Caco-2 (cell line): ENCODE measurements around the gene RAB3GAP2. TPM values are rescaled to one million over a fixed set of nuclear protein-coding genes. Genes with fewer than 3 reads are reported as not detected.

Source experiments
- BruUV-seq: library from RNA; stranded (reverse); fragments of 400-500 nt; replicated peaks from 2 replicates; lab custom pipeline; 2021; lab: Mats Ljungman, UMichigan
- CTCF ChIA-PET: fragments of 300-600 bp; sonication (Branson Sonifier 250); formaldehyde crosslinking; loops from one replicate; lab custom pipeline; 2022; ENCODE audit warnings: antibody characterized with exemption; lab: Charles Lee
- POLR2A ChIA-PET: fragments of 300-600 bp; sonication (Branson Sonifier 250); formaldehyde crosslinking; loops from one replicate; lab custom pipeline; 2022; ENCODE audit warnings: antibody characterized with exemption; lab: Charles Lee
- DNase-seq, 2 experiments: peaks; one replicate each; pipeline versions ENCODE4 v3.0.0 to v3.0.0-alpha.2; 2020 to 2022
- H3K27me3 ChIP-seq: replicated peaks from 2 replicates; pipeline ENCODE4 v1.6.0; 2011; ENCODE audit warnings: low read length; ENCODE audit not compliant: control insufficient read depth, insufficient read depth
- H3K36me3 ChIP-seq: 2 replicates; pipeline ENCODE4 v1.5.1; 2011; ENCODE audit warnings: low read length; ENCODE audit not compliant: control insufficient read depth, insufficient read depth
- H3K4me1 ChIP-seq: fragments of 250-450 bp; sonication (Bioruptor Pico); 2 replicates; pipeline ENCODE4 v1.5.1; 2020; ENCODE audit warnings: mild to moderate bottlenecking
- H3K4me3 ChIP-seq: 2 replicates; pipeline ENCODE4 v1.5.1; 2011; ENCODE audit warnings: low read depth, mild to moderate bottlenecking, control low read depth, low read length
- H3K9me3 ChIP-seq: fragments of 250-450 bp; sonication (Bioruptor Pico); 2 replicates; pipeline ENCODE4 v1.5.1; 2020; ENCODE audit warnings: mild to moderate bottlenecking, moderate library complexity
- H3K27ac Mint-ChIP-seq: one replicate; pipeline ENCODE4 v1.8.0; 2022; ENCODE audit warnings: mixed read lengths; ENCODE audit not compliant: unreplicated experiment
- H3K27me3 Mint-ChIP-seq: one replicate; pipeline ENCODE4 v1.8.0; 2022; ENCODE audit warnings: mixed read lengths; ENCODE audit not compliant: insufficient read depth, unreplicated experiment
- H3K36me3 Mint-ChIP-seq: one replicate; pipeline ENCODE4 v1.8.0; 2022; ENCODE audit warnings: mild to moderate bottlenecking, mixed read lengths; ENCODE audit not compliant: insufficient read depth, unreplicated experiment
- H3K4me1 Mint-ChIP-seq: one replicate; pipeline ENCODE4 v1.8.0; 2022; ENCODE audit warnings: low read depth, mixed read lengths; ENCODE audit not compliant: unreplicated experiment
- H3K4me3 Mint-ChIP-seq: one replicate; pipeline ENCODE4 v1.8.0; 2022; ENCODE audit warnings: mild to moderate bottlenecking, moderate library complexity, mixed read lengths; ENCODE audit not compliant: unreplicated experiment
- H3K9me3 Mint-ChIP-seq: one replicate; pipeline ENCODE4 v1.8.0; 2022; ENCODE audit warnings: mixed read lengths; ENCODE audit not compliant: unreplicated experiment
- intact Hi-C: fragments of 100-400 bp; cut with micrococcal nuclease; formaldehyde crosslinking; loops from one replicate; pipeline ENCODE4 v1.10.0; 2022; ENCODE audit not compliant: unreplicated experiment
- total RNA-seq: library from RNA; stranded (reverse); gene quantifications from 2 replicates; pipeline ENCODE4 v1.2.3, GENCODE V29; 2022
- TF ChIP-seq, protein P1 (sequence below), 2 experiments: fragments of 200-600 bp in 1 of 2; IDR thresholded peaks; 1 replicate in 1 of 2; 2 replicates in 1 of 2; pipeline versions ENCODE4 v1.5.1 to v1.8.0; 2011 to 2022; ENCODE audit warnings: antibody characterized with exemption in 1 of 2, control low read depth in 1 of 2, inconsistent platforms in 1 of 2, low read depth in 1 of 2, low read length in 1 of 2, mild to moderate bottlenecking in 1 of 2, moderate library complexity in 1 of 2; ENCODE audit not compliant: insufficient read depth in 1 of 2, severe bottlenecking in 1 of 2, unreplicated experiment in 1 of 2

The RAB3GAP2 gene
- total RNA-seq, 1 experiment from 2014 or later = 41.1 TPM

DNA sequence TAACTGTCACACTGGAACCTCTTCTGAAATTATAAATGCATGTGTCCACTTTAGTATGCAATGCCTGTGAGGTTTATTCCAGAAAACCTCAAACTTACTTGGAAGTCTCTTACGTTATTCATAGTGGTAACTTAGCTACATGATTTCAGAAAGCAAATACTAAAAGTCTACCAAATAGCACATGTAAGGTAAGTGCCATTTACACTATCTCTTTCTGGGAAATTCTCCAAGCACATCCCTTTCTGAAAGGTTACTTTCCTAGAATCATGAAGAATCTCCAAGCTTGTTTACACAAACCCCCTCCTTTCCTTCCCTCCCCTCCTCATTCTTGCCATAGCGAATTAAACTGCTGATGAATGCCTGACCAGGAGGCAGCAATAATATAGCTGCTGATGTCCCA is 42.5 kb downstream of the RAB3GAP2 start:
- no peaks in the 10 kb centered on the region for H3K4me1 ChIP-seq
- peaks cover 20% of the 10 kb centered on the region for H3K36me3 Mint-ChIP-seq
- CTCF ChIA-PET = interaction anchor here (0.6 to 1.1 kb wide), 2 partner anchors 11 to 34 kb away, joined by 3 to 4 read pairs; no protein-coding TSS in a partner anchor
- no peak overlapping the region for H3K4me3 Mint-ChIP-seq
- TF ChIP-seq, protein P1, sequence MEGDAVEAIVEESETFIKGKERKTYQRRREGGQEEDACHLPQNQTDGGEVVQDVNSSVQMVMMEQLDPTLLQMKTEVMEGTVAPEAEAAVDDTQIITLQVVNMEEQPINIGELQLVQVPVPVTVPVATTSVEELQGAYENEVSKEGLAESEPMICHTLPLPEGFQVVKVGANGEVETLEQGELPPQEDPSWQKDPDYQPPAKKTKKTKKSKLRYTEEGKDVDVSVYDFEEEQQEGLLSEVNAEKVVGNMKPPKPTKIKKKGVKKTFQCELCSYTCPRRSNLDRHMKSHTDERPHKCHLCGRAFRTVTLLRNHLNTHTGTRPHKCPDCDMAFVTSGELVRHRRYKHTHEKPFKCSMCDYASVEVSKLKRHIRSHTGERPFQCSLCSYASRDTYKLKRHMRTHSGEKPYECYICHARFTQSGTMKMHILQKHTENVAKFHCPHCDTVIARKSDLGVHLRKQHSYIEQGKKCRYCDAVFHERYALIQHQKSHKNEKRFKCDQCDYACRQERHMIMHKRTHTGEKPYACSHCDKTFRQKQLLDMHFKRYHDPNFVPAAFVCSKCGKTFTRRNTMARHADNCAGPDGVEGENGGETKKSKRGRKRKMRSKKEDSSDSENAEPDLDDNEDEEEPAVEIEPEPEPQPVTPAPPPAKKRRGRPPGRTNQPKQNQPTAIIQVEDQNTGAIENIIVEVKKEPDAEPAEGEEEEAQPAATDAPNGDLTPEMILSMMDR (IDR thresholded peaks at IDR 0.05; ENCODE audit: insufficient read depth in 1 of 2, low read depth in 1 of 2, low read length in 1 of 2, severe bottlenecking in 1 of 2, unreplicated experiment in 1 of 2) = no peak
- no peaks in the 10 kb centered on the region for H3K36me3 ChIP-seq
- no peaks in the 10 kb centered on the region for H3K27me3 ChIP-seq
- no TSS peak for BruUV-seq
- no peaks in the 10 kb centered on the region for H3K27me3 Mint-ChIP-seq
- no peak overlapping the region for H3K4me3 ChIP-seq
- DNase-seq = no peak
- no peak overlapping the region for H3K27ac Mint-ChIP-seq
- H3K9me3 Mint-ChIP-seq = no peaks in the 10 kb centered on the region
- POLR2A ChIA-PET = no interaction called here
- H3K4me1 Mint-ChIP-seq = no peaks in the 10 kb centered on the region
- intact Hi-C loops = no loop called here
- H3K9me3 ChIP-seq = no peaks in the 10 kb centered on the region

DNA sequence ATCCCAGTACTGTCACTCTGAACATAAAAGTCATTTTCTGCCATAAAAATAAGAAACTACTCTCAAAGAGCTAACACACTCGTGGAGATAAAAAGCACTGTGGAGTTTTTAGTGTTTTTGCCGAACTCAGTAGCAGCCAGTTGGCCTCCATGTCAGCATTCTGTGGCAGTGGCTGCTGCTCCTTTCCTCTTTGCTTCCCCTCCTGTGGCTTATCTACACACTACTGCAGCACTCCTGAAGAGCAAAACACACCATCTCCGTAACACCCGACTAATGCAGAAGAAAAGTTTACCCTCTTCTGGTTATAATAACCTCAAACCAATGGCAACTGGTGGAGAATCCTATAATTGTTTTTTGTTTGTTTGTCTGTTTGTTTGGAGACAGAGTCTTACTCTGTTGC is 44.9 kb downstream of the RAB3GAP2 start:
- no peaks in the 10 kb centered on the region for H3K4me1 ChIP-seq
- H3K9me3 Mint-ChIP-seq = no peaks in the 10 kb centered on the region
- no peak overlapping the region for H3K27ac Mint-ChIP-seq
- no peaks in the 10 kb centered on the region for H3K27me3 Mint-ChIP-seq
- H3K9me3 ChIP-seq = no peaks in the 10 kb centered on the region
- peaks cover 20% of the 10 kb centered on the region for H3K36me3 Mint-ChIP-seq
- H3K4me1 Mint-ChIP-seq = no peaks in the 10 kb centered on the region
- no TSS peak for BruUV-seq
- ChIA-PET CTCF (no interaction called here), POLR2A (no interaction called here)
- intact Hi-C loops = no loop called here
- H3K4me3 ChIP-seq = no peak overlapping the region
- H3K27me3 ChIP-seq = no peaks in the 10 kb centered on the region
- DNase-seq = no peak
- no peaks in the 10 kb centered on the region for H3K36me3 ChIP-seq
- no peak overlapping the region for H3K4me3 Mint-ChIP-seq
- TF ChIP-seq, protein P1 (IDR thresholded peaks at IDR 0.05; ENCODE audit: insufficient read depth in 1 of 2, low read depth in 1 of 2, low read length in 1 of 2, severe bottlenecking in 1 of 2, unreplicated experiment in 1 of 2) = no peak

DNA sequence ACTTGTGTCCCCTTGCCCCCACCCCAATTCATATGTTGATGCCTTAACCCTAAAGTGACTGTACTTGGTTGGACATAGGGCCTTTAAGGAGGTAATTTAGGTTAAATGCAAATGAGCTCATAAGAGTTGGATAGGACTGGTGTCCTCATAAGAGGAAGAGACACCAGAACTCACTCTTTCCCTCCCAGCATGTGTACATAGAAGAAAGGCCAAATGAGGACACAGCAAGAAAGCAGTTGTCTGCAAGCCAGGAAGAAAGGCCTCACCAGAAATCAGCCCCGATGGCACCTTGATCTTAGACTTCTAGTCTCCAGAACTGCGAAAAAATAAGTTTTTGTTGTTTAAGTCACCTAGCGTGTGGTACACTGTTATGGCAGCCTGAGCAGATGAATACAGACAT is 45.5 kb downstream of the RAB3GAP2 start:
- no peaks in the 10 kb centered on the region for H3K27me3 ChIP-seq
- TF ChIP-seq, protein P1 (IDR thresholded peaks at IDR 0.05; ENCODE audit: insufficient read depth in 1 of 2, low read depth in 1 of 2, low read length in 1 of 2, severe bottlenecking in 1 of 2, unreplicated experiment in 1 of 2) = no peak
- no peaks in the 10 kb centered on the region for H3K36me3 ChIP-seq
- DNase-seq = no peak
- H3K9me3 ChIP-seq = no peaks in the 10 kb centered on the region
- H3K4me1 ChIP-seq = no peaks in the 10 kb centered on the region
- Mint-ChIP-seq H3K36me3 (peaks cover 20% of the 10 kb centered on the region), H3K27me3 (no peaks in the 10 kb centered on the region), H3K4me1 (no peaks in the 10 kb centered on the region), H3K27ac (no peak overlapping the region), H3K9me3 (no peaks in the 10 kb centered on the region), H3K4me3 (no peak overlapping the region)
- intact Hi-C loops = no loop called here
- ChIA-PET POLR2A (no interaction called here), CTCF (no interaction called here)
- no peak overlapping the region for H3K4me3 ChIP-seq
- no TSS peak for BruUV-seq
